HEK293T (cell line): ENCODE measurements around the gene UNG.
A peak's percentile ranks its signal among the peaks of the same experiment; 100 is the strongest.

Experiments used
- CTBP1 ChIP-seq: fragments of 450-650 bp; IDR thresholded peaks from 2 replicates; pipeline ENCODE4 v1.6.1; 2016; ENCODE audit warnings: borderline replicate concordance
- FOXK2 ChIP-seq: fragments of 450-650 bp; IDR thresholded peaks from 2 replicates; pipeline ENCODE4 v1.6.1; 2016; ENCODE audit warnings: mild to moderate bottlenecking
- SUZ12 ChIP-seq: fragments of 450-650 bp; IDR thresholded peaks from 2 replicates; pipeline ENCODE4 v1.6.1; 2016; ENCODE audit warnings: mild to moderate bottlenecking

GRCh38 chr12:109097435-109098182 lies at the start of gene UNG:
- TF ChIP-seq CTBP1 (no peak), FOXK2 (0 out of 2 replicates have a peak, but pooled peaks have one; percentile 81), SUZ12 (no peak)
